Peyer's patch (tissue), 4 donors: ENCODE results near the gene KLHL10.

Experiments used
- CTCF ChIP-seq, 6 experiments: fragments of 450-650 bp in 4 of 6; fragments of 200-600 bp in 2 of 6; sonication (generic) in 1 of 6; IDR thresholded peaks; one replicate each; pipeline ENCODE4 v1.5.1; 2017 to 2019; ENCODE audit warnings: antibody characterized with exemption in 6 of 6, mild to moderate bottlenecking in 3 of 6, moderate library complexity in 1 of 6
- POLR2A ChIP-seq, 2 donors: fragments of 450-650 bp; IDR thresholded peaks; one replicate each; pipeline ENCODE4 v1.5.1; 2017; ENCODE audit warnings: antibody characterized with exemption in 2 of 2, mild to moderate bottlenecking in 2 of 2, moderate library complexity in 2 of 2

GRCh38 chr17:41801374-41802271, 36.0 kb upstream of the KLHL10 start:
- TF ChIP-seq CTCF (IDR thresholded peaks at IDR 0.05): peak; percentile 91 to 98 (median 96)
- TF ChIP-seq POLR2A (IDR thresholded peaks at IDR 0.05): no peak
